SK-N-SH (cell line): Measurements from ENCODE around the gene CLEC16A. TPM values are rescaled to one million over a fixed set of nuclear protein-coding genes. Genes with fewer than 3 reads are reported as not detected.

ENCODE experiments used
- CTCF ChIA-PET: fragments of 300-600, 350-600 bp; formaldehyde crosslinking; extraction: SDS; loops from one replicate; lab custom pipeline; 2021; lab: Yijun Ruan, JAX
- POLR2A ChIA-PET: fragments of 350-600 bp; sonication (Branson Sonifier 250); formaldehyde crosslinking; extraction: SDS; loops from one replicate; lab custom pipeline; 2020; ENCODE audit warnings: antibody characterized with exemption, inconsistent platforms; lab: Yijun Ruan, JAX
- DNase-seq: peaks from one replicate; pipeline ENCODE4 v3.0.0; 2012
- H2AFZ ChIP-seq: fragments of 200-600 bp; sonication (generic); 2 replicates; pipeline ENCODE4 v1.8.1; 2016; ENCODE audit warnings: antibody characterized with exemption, mild to moderate bottlenecking, low read depth
- H3F3A ChIP-seq: fragments of 200-600 bp; sonication (generic); replicated peaks from 2 replicates; pipeline ENCODE3; 2016; ENCODE audit warnings: antibody characterized with exemption, mild to moderate bottlenecking; ENCODE audit not compliant: insufficient read depth
- H3K27ac ChIP-seq, 2 experiments: fragments of 200-500 bp in 1 of 2; fragments of 200-600 bp in 1 of 2; sonication (Bioruptor generic) in 1 of 2; sonication (generic), shearing (Covaris generic) in 1 of 2; 2 replicates each; pipeline versions ENCODE4 v1.5.1 to v1.6.1; 2014 to 2016; ENCODE audit warnings: low read depth in 2 of 2, inconsistent platforms in 1 of 2, low read length in 1 of 2, mild to moderate bottlenecking in 1 of 2, mixed read lengths in 1 of 2
- H3K27me3 ChIP-seq: fragments of 200-600 bp; sonication (generic), shearing (Covaris generic); 2 replicates; pipeline ENCODE4 v1.6.1; 2016; ENCODE audit warnings: mixed run types; ENCODE audit not compliant: insufficient read depth
- H3K36me3 ChIP-seq, 2 experiments: fragments of 200-500 bp in 1 of 2; fragments of 200-600 bp in 1 of 2; sonication (Bioruptor generic) in 1 of 2; sonication (generic) in 1 of 2; replicated peaks in 1 of 2; 2 replicates each; pipeline versions ENCODE3 to v1.5.1; 2014 to 2016; ENCODE audit warnings: low read length in 1 of 2, mild to moderate bottlenecking in 1 of 2; ENCODE audit not compliant: insufficient read depth in 2 of 2, control insufficient read depth in 1 of 2
- H3K4me1 ChIP-seq, 2 experiments: fragments of 200-500 bp in 1 of 2; fragments of 200-600 bp in 1 of 2; sonication (Bioruptor generic) in 1 of 2; sonication (generic), shearing (Covaris generic) in 1 of 2; 2 replicates each; pipeline versions ENCODE4 v1.5.1 to v1.6.1; 2014 to 2016; ENCODE audit warnings: low read depth in 1 of 2, low read length in 1 of 2, mixed run types in 1 of 2; ENCODE audit not compliant: insufficient read depth in 2 of 2, control insufficient read depth in 1 of 2
- H3K4me2 ChIP-seq: fragments of 200-600 bp; sonication (generic), shearing (Covaris generic); 2 replicates; pipeline ENCODE4 v1.6.1; 2017; ENCODE audit warnings: mixed run types
- H3K4me3 ChIP-seq, 2 experiments: fragments of 200-500 bp in 1 of 2; fragments of 200-600 bp in 1 of 2; sonication (Bioruptor generic) in 1 of 2; sonication (generic), shearing (Covaris generic) in 1 of 2; 2 replicates each; pipeline versions ENCODE4 v1.5.1 to v1.8.1; 2014 to 2016; ENCODE audit warnings: low read depth in 2 of 2, inconsistent platforms in 1 of 2, low read length in 1 of 2, mild to moderate bottlenecking in 1 of 2, mixed read lengths in 1 of 2, moderate library complexity in 1 of 2
- H3K79me2 ChIP-seq: fragments of 200-600 bp; sonication (generic); 2 replicates; pipeline ENCODE4 v1.8.1; 2017; ENCODE audit warnings: mild to moderate bottlenecking; ENCODE audit not compliant: insufficient read depth
- H3K9ac ChIP-seq: fragments of 200-600 bp; sonication (generic); 2 replicates; pipeline ENCODE4 v1.6.1; 2017; ENCODE audit warnings: mixed run types
- H3K9me2 ChIP-seq: fragments of 200-600 bp; sonication (generic); 2 replicates; pipeline ENCODE4 v1.6.1; 2017; ENCODE audit warnings: mixed run types
- H3K9me3 ChIP-seq: fragments of 200-600 bp; sonication (generic); 2 replicates; pipeline ENCODE4 v1.6.1; 2017; ENCODE audit warnings: mixed run types, mild to moderate bottlenecking, moderate library complexity
- H4K20me1 ChIP-seq: fragments of 200-600 bp; sonication (generic); 2 replicates; pipeline ENCODE4 v1.6.1; 2017; ENCODE audit warnings: mild to moderate bottlenecking, mixed run types; ENCODE audit not compliant: insufficient read depth
- ELF1 ChIP-seq: IDR thresholded peaks from 2 replicates; pipeline ENCODE4 v1.4.0; 2012
- EZH2phosphoT487 ChIP-seq: fragments of 200-600 bp; sonication (generic); IDR thresholded peaks from 2 replicates; pipeline ENCODE4 v1.6.1; 2017; ENCODE audit warnings: low read depth, mixed run types, mild to moderate bottlenecking, antibody characterized with exemption, moderate library complexity, borderline replicate concordance
- FOSL2 ChIP-seq: IDR thresholded peaks from 2 replicates; pipeline ENCODE4 v1.4.0; 2012; ENCODE audit warnings: low read depth, mild to moderate bottlenecking, moderate library complexity, borderline replicate concordance
- FOXJ3 ChIP-seq: sonication (generic); formaldehyde crosslinking; IDR thresholded peaks from 2 replicates; pipeline ENCODE4 v1.5.1; 2020; ENCODE audit warnings: mild to moderate bottlenecking, missing genetic modification reagents
- GATA2 ChIP-seq: sonication (generic); formaldehyde crosslinking; IDR thresholded peaks from 2 replicates; pipeline ENCODE4 v1.5.0; 2020; ENCODE audit warnings: mild to moderate bottlenecking, missing genetic modification reagents
- IRF3 ChIP-seq: fragments of 150-350 bp; IDR thresholded peaks from 2 replicates; pipeline ENCODE4 v1.6.1; 2016; ENCODE audit warnings: mild to moderate bottlenecking, low read depth, low read length
- MEF2A ChIP-seq: IDR thresholded peaks from 2 replicates; pipeline ENCODE4 v1.4.0; 2012; ENCODE audit warnings: low read depth, borderline replicate concordance
- MXI1 ChIP-seq: IDR thresholded peaks from 2 replicates; pipeline ENCODE4 v1.6.1; 2012; ENCODE audit warnings: mild to moderate bottlenecking, low read depth, low read length, improper control_type of control experiment
- NRF1 ChIP-seq: IDR thresholded peaks from 2 replicates; pipeline ENCODE4 v1.6.1; 2012; ENCODE audit warnings: low read depth, mild to moderate bottlenecking, low read length
- PBX3 ChIP-seq: IDR thresholded peaks from 2 replicates; pipeline ENCODE4; 2012
- RCOR1 ChIP-seq: fragments of 150-350 bp; IDR thresholded peaks from 2 replicates; pipeline ENCODE4 v1.6.1; 2017; ENCODE audit warnings: antibody characterized with exemption, low read length
- REST ChIP-seq: IDR thresholded peaks from 2 replicates; pipeline ENCODE4 v1.6.1; 2012; ENCODE audit warnings: mild to moderate bottlenecking, low read depth, low read length, moderate library complexity
- RFX5 ChIP-seq: IDR thresholded peaks from 2 replicates; pipeline ENCODE4 v1.6.1; 2012; ENCODE audit warnings: mild to moderate bottlenecking, improper control_type of control experiment, low read length
- SIN3A ChIP-seq: IDR thresholded peaks from 2 replicates; pipeline ENCODE4 v1.6.1; 2012; ENCODE audit warnings: low read depth, mild to moderate bottlenecking, low read length, moderate library complexity, borderline replicate concordance
- USF2 ChIP-seq: fragments of 150-350 bp; IDR thresholded peaks from 2 replicates; pipeline ENCODE4 v1.6.1; 2017; ENCODE audit warnings: antibody characterized with exemption, low read length, low read depth, borderline replicate concordance
- YY1 ChIP-seq: IDR thresholded peaks from 2 replicates; pipeline ENCODE4 v1.4.0; 2012; ENCODE audit warnings: low read depth, mild to moderate bottlenecking
- ZBTB33 ChIP-seq: IDR thresholded peaks from 2 replicates; pipeline ENCODE4 v1.4.0; 2012; ENCODE audit warnings: low read depth, borderline replicate concordance
- WGBS: methylation state at CpG from one replicate; pipeline ENCODE4 v1.1.6; 2017; ENCODE audit warnings: low lambda C conversion rate; 5-methylcytosine and 5-hydroxymethylcytosine counted together
- polyA plus RNA-seq, 3 experiments: library from polyadenylated mRNA; depleted of rRNA; stranded (reverse); fragments of >200 nt; gene quantifications; 2 replicates each; pipeline ENCODE4 v1.2.3, GENCODE V29; 2012

CLEC16A gene
- polyA plus RNA-seq, 1 of the 3 experiments (the other 2 are of a cell fraction), result 13.7 TPM

- TF ChIP-seq REST, result no peak
- TF ChIP-seq NRF1, result no peak
- TF ChIP-seq FOSL2, result no peak
- no peak for TF ChIP-seq SIN3A
- TF ChIP-seq USF2, result no peak
- TF ChIP-seq MXI1, result no peak
- no peak for TF ChIP-seq RCOR1
- TF ChIP-seq FOXJ3, result no peak
- TF ChIP-seq EZH2phosphoT487, result no peak
- TF ChIP-seq ZBTB33, result no peak
Observed at GRCh38 chr16:11139326-11140097, 195.1 kb downstream of the CLEC16A start (continued).

GRCh38 chr16:11140098-11140375 is 195.7 kb downstream of the CLEC16A start:
- ChIA-PET POLR2A (no interaction called here), CTCF (interaction anchor here (1.0 to 1.8 kb wide), 3 partner anchors 115 to 164 kb away, joined by 3 to 6 read pairs (median 4); no protein-coding TSS in a partner anchor)
- H3K36me3 ChIP-seq, result peaks cover 0 to 2% of the 10 kb centered on the region in 2 experiments
- 96% methylated on average over 8 of the region's 8 CpGs for WGBS
- H4K20me1 ChIP-seq, result no peaks in the 10 kb centered on the region
- H3F3A ChIP-seq, result peaks cover 8% of the 10 kb centered on the region
- H3K4me2 ChIP-seq, result no peak overlapping the region
- H3K4me3 ChIP-seq, result no peak overlapping the region
- no peak for DNase-seq
- no peak overlapping the region for H3K9ac ChIP-seq
- no peaks in the 10 kb centered on the region for H3K9me3 ChIP-seq
- no peaks in the 10 kb centered on the region for H3K9me2 ChIP-seq
- no peak overlapping the region for H2AFZ ChIP-seq
- H3K27ac ChIP-seq, result no peak overlapping the region
- H3K79me2 ChIP-seq, result no peaks in the 10 kb centered on the region
- H3K4me1 ChIP-seq, result peaks cover 13 to 36% of the 10 kb centered on the region in 2 experiments
- no peaks in the 10 kb centered on the region for H3K27me3 ChIP-seq
- TF ChIP-seq ELF1 (no peak), ZBTB33 (no peak), PBX3 (no peak), RCOR1 (no peak), RFX5 (no peak), IRF3 (no peak), GATA2 (CRISPR knock-in tag) (no peak), SIN3A (no peak), FOSL2 (no peak), YY1 (no peak), MEF2A (no peak)
